CD14-positive monocyte (primary cell): ENCODE measurements around the gene LRRFIP2. TPM values are rescaled to one million over a fixed set of nuclear protein-coding genes. Genes with fewer than 3 reads are reported as not detected.

Experiments used
- DNase-seq, 3 donors: peaks; one replicate each; pipeline ENCODE4 v3.0.0-alpha.2; 2011 to 2022
- H2AFZ ChIP-seq: 2 replicates; pipeline ENCODE4 v1.6.0; 2012; ENCODE audit warnings: mild to moderate bottlenecking, low read depth, low read length, inconsistent platforms; ENCODE audit not compliant: insufficient read depth, poor library complexity, severe bottlenecking
- H3K27ac ChIP-seq, 2 donors: 1 replicate in 1 of 2; 2 replicates in 1 of 2; pipeline ENCODE4 v1.5.1; 2012 to 2013; ENCODE audit warnings: low read length in 2 of 2, control low read depth in 1 of 2, inconsistent platforms in 1 of 2, low read depth in 1 of 2, mild to moderate bottlenecking in 1 of 2
- H3K27me3 ChIP-seq, 2 donors: one replicate each; pipeline versions ENCODE4 v1.6.0 to v1.6.1; 2011 to 2013; ENCODE audit warnings: low read length in 2 of 2; ENCODE audit not compliant: control insufficient read depth in 2 of 2, insufficient read depth in 2 of 2
- H3K36me3 ChIP-seq, 2 donors: replicated peaks in 1 of 2; 1 replicate in 1 of 2; 2 replicates in 1 of 2; pipeline versions ENCODE4 v1.5.1 to v1.6.1; 2012 to 2013; ENCODE audit warnings: low read length in 2 of 2, control low read depth in 1 of 2, inconsistent platforms in 1 of 2, mild to moderate bottlenecking in 1 of 2; ENCODE audit not compliant: insufficient read depth in 2 of 2, control insufficient read depth in 1 of 2
- H3K4me1 ChIP-seq, 2 donors: 1 replicate in 1 of 2; 2 replicates in 1 of 2; pipeline versions ENCODE4 v1.5.1 to v1.6.1; 2012 to 2013; ENCODE audit warnings: low read length in 2 of 2, control low read depth in 1 of 2, inconsistent platforms in 1 of 2, mild to moderate bottlenecking in 1 of 2, moderate library complexity in 1 of 2; ENCODE audit not compliant: insufficient read depth in 2 of 2, control insufficient read depth in 1 of 2
- H3K4me2 ChIP-seq: replicated peaks from 2 replicates; pipeline ENCODE3; 2012; ENCODE audit warnings: low read length, moderate library complexity, mild to moderate bottlenecking; ENCODE audit not compliant: poor library complexity, severe bottlenecking; ENCODE audit errors: extremely low read depth
- H3K4me3 ChIP-seq, 3 experiments: fragments of 200-600 bp in 1 of 3; sonication (generic) in 1 of 3; replicated peaks in 1 of 3; 1 replicate in 2 of 3; 2 replicates in 1 of 3; pipeline ENCODE4 v1.5.1; 2011 to 2013; ENCODE audit warnings: low read length in 3 of 3, mild to moderate bottlenecking in 3 of 3, control low read depth in 2 of 3, low read depth in 2 of 3, inconsistent platforms in 1 of 3, moderate library complexity in 1 of 3
- H3K79me2 ChIP-seq: 2 replicates; pipeline ENCODE4 v1.6.0; 2012; ENCODE audit warnings: mild to moderate bottlenecking, control low read depth, inconsistent platforms, low read length, moderate library complexity; ENCODE audit not compliant: insufficient read depth
- H3K9ac ChIP-seq: 2 replicates; pipeline ENCODE4 v1.6.0; 2017; ENCODE audit warnings: low read length, mild to moderate bottlenecking; ENCODE audit not compliant: insufficient read depth, poor library complexity, severe bottlenecking
- H3K9me3 ChIP-seq, 2 donors: replicated peaks in 1 of 2; 1 replicate in 1 of 2; 2 replicates in 1 of 2; pipeline versions ENCODE4 v1.5.1 to v1.6.1; 2012 to 2013; ENCODE audit warnings: low read length in 2 of 2, control low read depth in 1 of 2; ENCODE audit not compliant: control insufficient read depth in 1 of 2, insufficient read depth in 1 of 2
- H4K20me1 ChIP-seq: 2 replicates; pipeline ENCODE4 v1.6.0; 2012; ENCODE audit warnings: mild to moderate bottlenecking, low read length, control low read depth, moderate library complexity; ENCODE audit not compliant: insufficient read depth
- H3K27ac Mint-ChIP-seq, 7 donors: one replicate each; pipeline ENCODE4 v1.8.0; 2020; ENCODE audit warnings: mild to moderate bottlenecking in 7 of 7, mixed read lengths in 7 of 7, moderate library complexity in 6 of 7, inconsistent platforms in 2 of 7
- H3K27me3 Mint-ChIP-seq, 3 donors: one replicate each; pipeline ENCODE4 v1.8.0; 2021 to 2022; ENCODE audit warnings: low read depth in 3 of 3, mild to moderate bottlenecking in 3 of 3, mixed read lengths in 3 of 3, moderate library complexity in 3 of 3, inconsistent platforms in 1 of 3
- H3K36me3 Mint-ChIP-seq, 2 donors: one replicate each; pipeline ENCODE4 v1.8.0; 2020; ENCODE audit warnings: mixed read lengths in 2 of 2, inconsistent platforms in 1 of 2, mild to moderate bottlenecking in 1 of 2
- H3K4me1 Mint-ChIP-seq: one replicate; pipeline ENCODE4 v1.8.0; 2020; ENCODE audit warnings: mild to moderate bottlenecking, mixed read lengths
- H3K4me3 Mint-ChIP-seq, 2 donors: one replicate each; pipeline ENCODE4 v1.8.0; 2020; ENCODE audit warnings: mild to moderate bottlenecking in 2 of 2, mixed read lengths in 2 of 2, moderate library complexity in 1 of 2
- H3K9me3 Mint-ChIP-seq, 7 donors: one replicate each; pipeline ENCODE4 v1.8.0; 2020 to 2022; ENCODE audit warnings: mixed read lengths in 7 of 7, mild to moderate bottlenecking in 6 of 7, moderate library complexity in 6 of 7, inconsistent platforms in 2 of 7
- WGBS: methylation state at CpG from one replicate; pipeline ENCODE4 v1.1.5; 2013; ENCODE audit warnings: missing lambda C conversion rate; ENCODE audit not compliant: insufficient coverage; 5-methylcytosine and 5-hydroxymethylcytosine counted together
- intact Hi-C, 2 donors: fragments of 100-400 bp; cut with micrococcal nuclease; formaldehyde crosslinking; loops; one replicate each; pipeline versions ENCODE4 v1.15.0 to v1.15.1; 2023
- polyA plus RNA-seq, 3 donors: library from polyadenylated mRNA; depleted of rRNA in 1 of 3; unstranded in 2 of 3; stranded (reverse) in 1 of 3; fragments of 300-500 nt in 2 of 3; fragments of >200 nt in 1 of 3; fragmentation: Illumina TruSeq in 2 of 3; gene quantifications; 1 replicate in 2 of 3; 2 replicates in 1 of 3; pipeline ENCODE4 v1.2.3, GENCODE V29; 2012 to 2021
- TF ChIP-seq, protein P1 (sequence below): fragments of 200-600 bp; IDR thresholded peaks from one replicate; pipeline ENCODE4 v1.8.0; 2022; ENCODE audit warnings: antibody characterized with exemption, mild to moderate bottlenecking

LRRFIP2 gene
- polyA plus RNA-seq, 3 donors = 30.9 to 39.4 (median 31.7) TPM

DNA sequence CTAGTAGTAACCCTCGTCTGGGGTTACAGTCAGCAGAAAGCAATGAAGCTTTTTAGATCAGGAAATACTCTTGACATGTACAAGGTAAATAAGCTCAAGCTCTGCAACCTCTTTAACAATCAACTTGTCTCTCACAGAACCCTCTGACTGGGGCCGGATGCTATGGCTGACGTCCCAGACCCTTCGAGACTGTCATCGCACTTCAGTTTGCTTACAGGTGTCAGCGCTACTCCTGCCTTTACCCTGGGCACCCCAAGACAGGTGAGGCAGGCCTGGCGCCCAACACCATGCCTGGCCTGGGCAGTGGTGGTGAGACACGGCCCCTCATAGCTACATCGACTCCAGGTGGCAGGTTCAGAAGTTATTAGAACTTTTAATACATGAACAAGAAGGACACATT is 30.6 kb downstream of the LRRFIP2 start:
- peaks cover 0 to 3% (median 0%) of the 10 kb centered on the region in 7 donors for H3K9me3 Mint-ChIP-seq
- Histone ChIP-seq H3K36me3 (peaks cover 14 to 28% of the 10 kb centered on the region in 2 donors), H3K4me1 (peaks cover 37 to 57% of the 10 kb centered on the region in 2 donors), H3K9me3 (no peaks in the 10 kb centered on the region), H3K9ac (no peak overlapping the region), H2AFZ (no peak overlapping the region), H3K79me2 (peaks cover 55% of the 10 kb centered on the region), H3K27ac (peak overlapping the region in 1 of 2 donors; percentile 99), H3K4me2 (no peak overlapping the region), H3K27me3 (no peaks in the 10 kb centered on the region), H3K4me3 (no peak overlapping the region), H4K20me1 (no peaks in the 10 kb centered on the region)
- DNase-seq = no peak
- peaks cover 8 to 10% of the 10 kb centered on the region in 2 donors for H3K36me3 Mint-ChIP-seq
- no peaks in the 10 kb centered on the region for H3K27me3 Mint-ChIP-seq
- H3K4me3 Mint-ChIP-seq = no peak overlapping the region
- WGBS = 96% methylated on average over 4 of the region's 9 CpGs
- H3K4me1 Mint-ChIP-seq = peaks cover 47% of the 10 kb centered on the region
- intact Hi-C loops = no loop called here
- peak overlapping the region; percentile 90 to 99 (median 97) for H3K27ac Mint-ChIP-seq
- TF ChIP-seq, protein P1, sequence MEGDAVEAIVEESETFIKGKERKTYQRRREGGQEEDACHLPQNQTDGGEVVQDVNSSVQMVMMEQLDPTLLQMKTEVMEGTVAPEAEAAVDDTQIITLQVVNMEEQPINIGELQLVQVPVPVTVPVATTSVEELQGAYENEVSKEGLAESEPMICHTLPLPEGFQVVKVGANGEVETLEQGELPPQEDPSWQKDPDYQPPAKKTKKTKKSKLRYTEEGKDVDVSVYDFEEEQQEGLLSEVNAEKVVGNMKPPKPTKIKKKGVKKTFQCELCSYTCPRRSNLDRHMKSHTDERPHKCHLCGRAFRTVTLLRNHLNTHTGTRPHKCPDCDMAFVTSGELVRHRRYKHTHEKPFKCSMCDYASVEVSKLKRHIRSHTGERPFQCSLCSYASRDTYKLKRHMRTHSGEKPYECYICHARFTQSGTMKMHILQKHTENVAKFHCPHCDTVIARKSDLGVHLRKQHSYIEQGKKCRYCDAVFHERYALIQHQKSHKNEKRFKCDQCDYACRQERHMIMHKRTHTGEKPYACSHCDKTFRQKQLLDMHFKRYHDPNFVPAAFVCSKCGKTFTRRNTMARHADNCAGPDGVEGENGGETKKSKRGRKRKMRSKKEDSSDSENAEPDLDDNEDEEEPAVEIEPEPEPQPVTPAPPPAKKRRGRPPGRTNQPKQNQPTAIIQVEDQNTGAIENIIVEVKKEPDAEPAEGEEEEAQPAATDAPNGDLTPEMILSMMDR = no peak

GRCh38 chr3:37141676-37142075 is 32.7 kb downstream of the LRRFIP2 start:
- Histone ChIP-seq H3K79me2 (peaks cover 57% of the 10 kb centered on the region), H3K4me3 (no peak overlapping the region), H4K20me1 (no peaks in the 10 kb centered on the region), H3K36me3 (peaks cover 14 to 28% of the 10 kb centered on the region in 2 donors), H3K9me3 (no peaks in the 10 kb centered on the region), H3K4me2 (no peak overlapping the region), H3K4me1 (peaks cover 21 to 36% of the 10 kb centered on the region in 2 donors), H3K27ac (peak overlapping the region in 1 of 2 donors; percentile 12), H3K27me3 (no peaks in the 10 kb centered on the region), H2AFZ (no peak overlapping the region), H3K9ac (no peak overlapping the region)
- H3K27ac Mint-ChIP-seq = peak overlapping the region in 2 of 7 donors; percentile 10
- H3K27me3 Mint-ChIP-seq = no peaks in the 10 kb centered on the region
- H3K36me3 Mint-ChIP-seq = peaks cover 4 to 10% of the 10 kb centered on the region in 2 donors
- H3K4me3 Mint-ChIP-seq = no peak overlapping the region
- intact Hi-C loops = no loop called here
- WGBS = 100% methylated on average over 2 of the region's 3 CpGs
- peaks cover 0 to 3% (median 0%) of the 10 kb centered on the region in 7 donors for H3K9me3 Mint-ChIP-seq
- TF ChIP-seq, protein P1 = no peak
- no peak for DNase-seq
- H3K4me1 Mint-ChIP-seq = peaks cover 32% of the 10 kb centered on the region
